NCI-H2171 treated with DMSO at 0.1 percent for 48 hours (cell line): Measurements from ENCODE around the gene ASCL5.

Experiments used
- DNase-seq: peaks from one replicate; lab custom pipeline; 2025; lab: John Stamatoyannopoulos, UW

ASCL5 gene

DNA sequence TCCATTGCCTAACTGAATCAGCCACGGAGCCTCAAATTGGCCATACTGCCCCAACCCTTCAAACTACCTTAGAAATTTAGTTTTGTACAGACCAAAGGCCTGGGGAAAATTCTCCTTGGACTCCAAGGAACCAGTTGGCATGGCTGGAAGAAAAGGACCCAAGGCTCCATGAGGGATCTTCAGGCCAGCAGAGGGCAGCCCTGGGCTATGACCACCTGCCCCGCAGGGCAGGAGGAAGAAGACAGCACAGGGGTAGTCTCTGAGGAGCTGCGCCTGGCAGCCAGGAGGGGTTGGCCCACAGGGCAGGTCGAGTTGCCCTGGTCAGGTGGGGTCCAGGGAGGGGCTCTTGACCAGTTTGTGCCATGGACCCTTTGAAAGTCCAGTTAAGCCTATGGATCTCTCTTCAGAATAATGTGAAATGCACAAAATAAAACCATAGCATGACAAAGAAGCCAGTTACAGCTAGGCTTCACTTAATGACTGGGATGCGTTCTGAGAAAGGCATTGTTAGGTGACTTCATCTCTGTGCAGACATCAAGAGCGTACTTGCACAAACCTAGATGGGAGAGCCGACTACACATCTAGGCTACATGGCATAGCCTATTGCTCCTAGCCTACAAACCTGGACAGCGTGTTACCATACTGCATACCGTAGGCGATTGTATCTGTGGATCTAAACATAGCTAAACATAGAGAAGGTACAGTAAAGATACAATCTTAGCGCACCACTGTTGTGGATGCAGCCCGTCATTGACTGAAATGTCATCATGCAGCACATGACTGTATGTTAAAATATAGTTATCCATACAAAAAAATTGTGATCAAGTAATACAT is 40.9 kb downstream of the ASCL5 start:
- DNase-seq = peak; percentile 7

DNA sequence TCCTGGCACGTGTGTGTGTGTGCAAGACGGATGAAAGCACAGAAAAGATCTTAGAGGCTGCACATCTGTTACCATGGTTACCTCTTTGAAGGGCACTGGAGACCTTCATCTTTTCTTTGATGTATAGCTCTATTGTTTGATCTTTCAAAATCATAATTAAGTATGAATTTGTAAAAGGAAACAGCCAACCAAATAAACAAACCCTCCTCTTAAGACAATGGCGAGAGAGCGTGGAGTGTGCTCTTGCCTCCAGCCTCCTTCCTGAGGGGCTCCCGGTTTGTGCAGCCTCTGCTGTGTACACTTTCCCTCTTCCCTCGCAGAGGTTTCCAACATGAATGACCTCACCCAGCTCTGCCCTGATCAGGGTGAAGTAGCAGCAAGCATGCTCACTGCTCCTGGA is 42.7 kb downstream of the ASCL5 start:
- DNase-seq = no peak

DNA sequence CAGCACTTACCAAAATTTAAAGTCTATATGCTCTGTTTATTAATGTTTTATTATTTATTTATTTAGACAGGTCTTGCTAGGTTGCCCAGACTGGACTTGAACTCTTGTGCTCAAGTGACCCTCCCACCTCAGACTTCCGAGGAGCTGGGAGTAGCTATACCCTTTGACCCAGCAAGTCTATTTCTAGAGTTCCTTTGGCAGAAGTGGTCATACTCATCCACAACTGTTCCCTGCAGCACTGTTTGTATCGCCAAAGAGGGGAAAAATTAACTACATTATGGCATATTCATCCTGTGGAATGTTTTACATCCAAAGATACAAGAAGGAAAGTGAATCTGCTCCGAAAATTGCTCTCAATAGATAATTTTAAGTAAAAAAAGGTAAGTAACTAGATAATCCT is 43.2 kb downstream of the ASCL5 start:
- DNase-seq = no peak

GRCh38 chr1:201080135-201080534 is 46.8 kb downstream of the ASCL5 start:
- no peak for DNase-seq

DNA sequence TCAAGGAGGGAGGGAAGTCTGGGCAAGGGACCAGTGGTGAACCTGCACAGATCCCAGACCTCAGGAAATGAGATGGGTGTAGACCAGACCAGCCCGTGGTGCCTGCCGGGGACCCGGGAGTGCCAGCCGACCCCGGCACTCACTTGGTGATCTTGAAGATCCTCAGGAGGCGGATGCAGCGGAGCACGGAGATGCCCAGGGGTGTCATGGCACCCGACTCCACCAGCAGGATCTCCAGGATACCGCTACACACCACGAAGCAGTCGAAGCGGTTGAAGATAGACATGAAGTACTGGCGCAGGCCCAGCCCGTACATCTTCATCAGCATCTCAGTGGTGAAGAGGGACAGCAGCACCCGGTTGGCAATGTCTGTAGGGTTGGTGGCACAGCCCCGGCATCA is 49.2 kb downstream of the ASCL5 start:
- DNase-seq = no peak

- no peak for DNase-seq
Observed at GRCh38 chr1:201077116-201077515, 49.9 kb downstream of the ASCL5 start.

DNA sequence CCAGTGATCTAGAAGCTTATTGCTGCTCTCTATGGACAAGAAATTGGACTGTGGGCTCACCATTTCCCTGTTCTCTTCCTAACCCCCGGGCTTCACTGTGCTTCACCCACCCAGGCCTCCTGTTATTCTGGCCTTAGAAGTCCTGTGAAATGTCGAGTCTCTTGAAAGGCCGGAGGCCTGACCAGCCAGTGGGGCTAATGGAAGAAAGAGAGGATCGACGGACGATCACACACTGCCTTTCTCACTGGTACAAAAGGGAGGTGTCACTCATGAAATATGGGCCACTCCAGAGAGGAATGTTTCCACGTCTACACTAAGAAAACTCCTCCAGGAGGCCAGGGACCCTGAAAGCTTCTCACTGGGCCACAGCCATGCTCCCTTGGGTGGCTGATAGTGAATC is 50.9 kb downstream of the ASCL5 start:
- DNase-seq = no peak

GRCh38 chr1:201074018-201074417 is 53.0 kb downstream of the ASCL5 start:
- no peak for DNase-seq

- no peak for DNase-seq
Observed at GRCh38 chr1:201072922-201073321, 54.1 kb downstream of the ASCL5 start.

DNA sequence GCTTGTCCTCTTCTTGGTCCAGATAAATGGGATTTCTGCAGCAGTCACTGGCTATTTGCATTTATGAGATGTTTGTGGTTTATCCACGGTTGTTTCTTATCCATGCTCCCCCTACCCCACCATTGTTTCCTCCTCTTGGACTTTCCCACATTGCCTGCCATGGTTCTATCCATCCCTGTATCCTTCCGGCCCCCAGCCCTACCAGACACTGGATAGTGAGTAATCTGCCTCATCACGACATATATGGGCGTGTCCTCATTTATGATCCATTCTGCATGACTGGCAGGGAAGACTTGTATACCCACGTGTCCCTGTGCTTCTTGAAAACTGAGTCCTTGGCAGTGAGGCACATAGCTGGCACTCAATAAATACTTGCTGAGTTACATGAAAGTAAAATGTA is 54.8 kb downstream of the ASCL5 start:
- no peak for DNase-seq

- DNase-seq = no peak
Observed at GRCh38 chr1:201069636-201070035, 57.3 kb downstream of the ASCL5 start.

- DNase-seq = no peak
Observed at GRCh38 chr1:201068976-201069375, 58.0 kb downstream of the ASCL5 start.

GRCh38 chr1:201066986-201067385 is 60.0 kb downstream of the ASCL5 start:
- DNase-seq = no peak

- no peak for DNase-seq
Observed at GRCh38 chr1:201065686-201066085, 61.3 kb downstream of the ASCL5 start.

- DNase-seq = no peak
Observed at GRCh38 chr1:201064806-201065205, 62.2 kb downstream of the ASCL5 start.
